Measurements from ENCODE around the gene OMA1.
"Not testable (repeated sequence)": the region's sequence is repeated elsewhere in the genome, so short reads cannot be mapped to it uniquely, and the experiment has no call there.

The OMA1 gene

GRCh38 chr1:58524353-58524945 lies 22.1 kb downstream of the OMA1 start:
- DNase-seq: no peak

GRCh38 chr1:58515794-58516401 lies 30.6 kb downstream of the OMA1 start:
- DNase-seq: peak; percentile 31

GRCh38 chr1:58513956-58514355 lies 32.6 kb downstream of the OMA1 start:
- no peak for DNase-seq

DNA sequence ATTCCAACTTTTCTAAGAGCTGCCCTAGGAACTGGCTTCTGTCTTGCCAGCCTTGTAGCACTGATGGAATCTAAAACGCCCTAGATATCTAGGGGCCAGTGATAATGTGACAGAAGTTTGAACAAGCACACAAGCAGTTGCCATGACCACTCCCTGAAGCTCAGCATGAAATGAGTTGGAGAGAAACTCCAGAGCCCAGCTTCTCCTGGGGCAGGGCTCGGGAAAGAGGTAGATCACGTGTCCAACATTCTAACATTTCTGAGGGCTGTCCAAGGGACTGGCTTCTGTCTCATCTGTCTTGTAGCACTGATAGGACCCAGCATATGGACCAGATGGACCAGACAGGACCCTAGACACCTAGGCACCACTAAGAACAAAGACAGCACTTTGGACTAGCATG lies 37.9 kb downstream of the OMA1 start:
- no peak for DNase-seq

GRCh38 chr1:58505286-58505685 lies 41.2 kb downstream of the OMA1 start:
- no peak for DNase-seq

DNA sequence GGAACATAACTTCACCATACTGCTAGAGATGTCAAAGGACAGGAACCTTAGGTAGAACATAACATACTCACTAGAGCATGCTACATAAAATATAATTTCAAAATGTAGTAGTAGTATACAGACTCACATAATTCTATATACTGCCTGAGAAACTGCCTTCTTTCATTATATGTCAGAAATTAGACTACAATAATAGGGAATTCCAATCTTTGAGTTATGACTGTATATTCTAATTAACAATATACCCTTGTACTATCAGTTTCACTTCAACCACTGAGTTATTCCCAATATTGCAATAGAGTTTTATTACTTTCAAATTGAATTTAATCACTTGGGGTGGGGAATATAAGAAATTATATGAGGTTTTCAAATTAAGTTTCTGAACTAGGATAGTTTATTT lies 44.0 kb downstream of the OMA1 start:
- DNase-seq: no peak

- no peak for DNase-seq
Observed at GRCh38 chr1:58500043-58500442, 46.5 kb downstream of the OMA1 start.

- no peak for DNase-seq
Observed at GRCh38 chr1:58497499-58497898, 49.0 kb downstream of the OMA1 start.

DNA sequence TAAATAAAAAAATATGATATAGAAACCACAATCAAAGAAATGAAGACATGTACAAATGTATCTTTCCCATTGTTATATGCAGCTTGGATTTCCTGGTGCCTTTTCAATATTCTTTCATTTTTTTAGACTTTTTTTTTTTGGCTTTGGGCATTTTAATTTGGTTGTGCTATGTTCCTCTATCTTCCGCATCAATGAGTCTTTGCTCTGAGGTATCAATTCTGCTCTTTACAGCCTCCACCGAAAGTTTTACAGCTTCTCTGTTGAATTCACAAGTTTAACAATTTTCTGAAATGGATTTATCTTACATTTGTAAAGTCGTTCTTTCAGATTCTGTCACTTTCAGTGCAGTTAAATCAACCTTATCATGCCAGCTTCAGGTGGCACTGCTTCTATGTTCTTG lies 50.5 kb downstream of the OMA1 start:
- no peak for DNase-seq

DNA sequence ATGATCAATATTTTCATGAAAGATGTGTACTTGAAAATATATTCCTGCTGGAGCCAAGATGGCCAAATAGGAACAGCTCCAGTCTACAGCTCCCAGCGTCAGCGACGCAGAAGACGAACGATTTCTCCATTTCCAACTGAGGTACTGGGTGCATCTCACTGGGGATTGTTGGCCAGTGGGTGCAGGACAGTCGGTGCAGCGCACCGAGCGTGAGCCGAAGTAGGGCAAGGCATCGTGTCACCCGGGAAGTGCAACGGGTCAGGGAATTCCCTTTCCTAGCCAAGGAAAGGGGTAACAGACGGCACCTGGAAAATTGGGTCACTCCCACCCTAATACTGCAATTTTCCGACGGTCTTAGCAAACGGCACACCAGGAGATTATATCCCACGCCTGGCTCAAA lies 57.6 kb downstream of the OMA1 start:
- DNase-seq: not testable (repeated sequence)

DNA sequence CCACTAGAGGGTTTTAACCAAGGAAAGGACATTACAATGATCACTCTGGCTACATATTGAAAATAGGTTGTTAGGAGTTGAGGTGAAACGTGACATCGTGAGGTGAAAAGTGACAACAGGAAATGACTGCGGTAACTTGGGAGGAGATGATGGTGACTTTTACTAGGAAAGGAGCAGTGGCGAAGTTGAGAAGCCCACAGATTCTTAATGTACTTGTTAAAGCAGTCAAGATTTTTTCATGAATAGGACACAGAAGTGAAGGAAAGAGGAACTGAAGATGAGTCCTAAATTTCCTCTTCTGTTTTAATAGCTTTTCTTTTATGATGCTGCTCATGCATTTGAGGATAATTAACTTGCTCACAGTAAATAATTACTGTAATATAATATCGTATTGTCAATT lies 59.5 kb downstream of the OMA1 start:
- DNase-seq: no peak

DNA sequence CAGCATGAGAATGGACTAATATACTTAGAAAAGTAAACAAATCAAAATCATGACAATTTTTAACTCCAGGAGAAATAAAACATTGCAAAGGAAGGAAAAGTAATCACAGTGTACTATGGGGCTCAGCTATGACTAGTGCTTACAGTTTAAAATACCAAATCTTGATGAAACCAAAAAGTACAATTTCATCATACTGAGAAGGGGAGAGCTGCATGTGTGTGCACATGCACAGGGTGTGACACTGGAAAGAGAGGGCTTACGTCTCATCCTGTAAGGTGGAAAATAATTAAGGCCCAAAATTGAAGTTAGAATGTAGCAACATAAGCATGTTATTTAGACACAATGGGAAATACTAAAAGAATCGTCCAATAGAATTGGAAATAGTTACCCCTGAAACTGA lies 64.6 kb downstream of the OMA1 start:
- DNase-seq: no peak

GRCh38 chr1:58480191-58480590 lies 66.3 kb downstream of the OMA1 start:
- no peak for DNase-seq

- no peak for DNase-seq
Observed at GRCh38 chr1:58477390-58477789, 69.1 kb downstream of the OMA1 start.

- no peak for DNase-seq
Observed at GRCh38 chr1:58476179-58476578, 70.3 kb downstream of the OMA1 start.

DNA sequence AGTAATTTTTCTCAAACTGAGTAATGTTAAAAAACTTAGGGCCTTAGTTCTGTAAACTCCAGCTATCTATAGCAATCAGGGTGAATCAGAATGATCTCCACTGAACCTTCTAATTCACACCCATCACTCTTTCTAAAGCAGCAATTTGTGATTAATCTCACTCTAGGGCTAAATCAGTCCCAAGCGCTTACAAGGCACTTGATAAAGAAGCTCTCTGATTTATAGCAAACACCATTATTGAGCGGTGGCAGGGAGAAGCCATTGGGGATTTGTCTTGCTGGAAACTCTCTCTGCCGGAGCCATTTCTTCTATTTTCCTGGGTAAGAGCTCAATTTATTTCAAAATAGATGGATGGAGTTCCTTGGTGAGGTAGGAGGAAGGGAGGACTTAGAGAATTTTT lies 77.0 kb downstream of the OMA1 start:
- DNase-seq: no peak

- no peak for DNase-seq
Observed at GRCh38 chr1:58469016-58469415, 77.5 kb downstream of the OMA1 start.

DNA sequence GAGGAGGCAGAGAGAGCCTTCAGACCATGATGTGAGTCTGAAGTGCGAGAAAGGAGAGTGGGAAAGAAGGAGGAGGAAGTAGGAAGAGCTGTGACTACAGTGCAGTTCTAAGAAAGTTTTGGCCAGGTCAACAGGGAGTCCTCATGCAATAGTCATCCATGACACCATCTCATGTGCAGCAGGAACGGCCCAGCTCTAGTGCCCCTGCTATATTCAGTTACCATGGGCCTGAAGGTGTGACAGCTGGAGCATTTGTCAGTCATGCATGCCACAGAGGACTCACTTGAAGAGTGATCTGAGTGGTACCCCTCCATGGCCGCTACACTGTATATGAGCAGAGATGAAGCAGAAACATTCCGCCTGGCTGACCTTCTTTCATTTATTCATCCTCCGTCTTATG lies 77.9 kb downstream of the OMA1 start:
- DNase-seq: no peak

DNA sequence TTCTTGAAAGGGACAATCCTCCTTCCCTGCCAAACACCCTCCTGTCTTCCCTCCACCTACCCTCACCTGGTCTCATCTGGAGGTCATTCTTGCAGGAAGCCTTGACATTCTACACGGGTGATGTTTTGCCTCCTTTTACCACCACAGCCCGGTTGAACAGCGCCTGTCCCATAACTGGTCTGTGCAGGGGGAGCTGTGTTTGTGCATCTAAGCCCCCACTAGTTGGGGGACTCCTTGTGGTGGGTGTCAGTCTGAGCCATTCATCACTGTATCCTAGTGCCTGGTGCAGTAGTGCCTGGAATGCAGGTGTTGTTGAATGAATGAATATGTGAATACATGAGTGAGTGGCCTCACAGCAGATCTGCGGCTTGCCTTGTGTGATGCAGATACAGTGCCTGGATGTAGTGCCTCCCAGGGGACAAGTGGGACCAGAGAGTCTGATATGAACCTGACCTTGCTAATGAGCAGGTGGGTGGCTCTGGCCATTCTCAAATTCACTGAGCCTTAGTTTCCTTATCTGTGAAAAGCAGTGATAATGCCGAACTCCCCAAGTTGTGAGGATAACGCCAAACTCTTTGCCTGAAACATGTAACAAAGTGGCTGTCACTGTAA lies 79.8 kb downstream of the OMA1 start:
- no peak for DNase-seq

DNA sequence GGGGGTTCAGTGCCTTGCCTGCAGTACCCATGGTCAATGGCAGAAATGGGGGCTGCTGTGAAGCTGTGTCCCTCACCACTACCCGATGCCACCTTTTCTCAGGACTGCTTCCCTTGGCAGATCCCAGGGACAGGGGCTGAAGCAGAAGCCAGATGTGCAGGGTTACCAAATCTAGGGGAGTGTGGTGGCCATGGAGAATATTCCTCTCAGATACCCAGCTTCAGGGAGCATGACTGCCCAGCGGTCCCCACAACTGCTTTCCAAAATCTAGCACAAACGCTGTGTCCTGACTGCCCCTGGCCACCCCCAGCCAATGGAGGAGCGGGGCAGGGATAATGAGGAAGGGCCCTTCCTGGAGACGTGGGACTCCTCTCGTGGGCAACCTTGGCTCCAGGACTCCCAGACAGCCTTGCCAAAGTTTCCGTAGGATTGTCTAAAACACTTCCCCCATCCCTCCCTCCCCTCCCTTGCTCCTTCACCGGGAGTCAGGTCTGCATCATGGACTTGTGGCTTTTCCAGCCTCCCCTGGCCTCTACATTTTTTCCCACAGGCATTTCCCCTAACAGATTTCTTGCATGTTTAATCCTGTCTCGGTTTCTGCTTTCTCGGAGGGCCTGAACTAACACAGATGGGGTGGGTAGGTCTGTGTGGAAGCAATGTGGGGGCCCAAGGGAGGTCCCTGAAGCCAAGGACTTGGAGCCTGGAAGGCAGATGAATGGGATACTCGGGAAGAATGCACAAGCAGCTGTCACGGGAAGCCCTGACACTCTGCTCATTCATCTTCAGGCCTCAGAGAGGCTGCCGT lies 80.5 kb downstream of the OMA1 start:
- no peak for DNase-seq

DNA sequence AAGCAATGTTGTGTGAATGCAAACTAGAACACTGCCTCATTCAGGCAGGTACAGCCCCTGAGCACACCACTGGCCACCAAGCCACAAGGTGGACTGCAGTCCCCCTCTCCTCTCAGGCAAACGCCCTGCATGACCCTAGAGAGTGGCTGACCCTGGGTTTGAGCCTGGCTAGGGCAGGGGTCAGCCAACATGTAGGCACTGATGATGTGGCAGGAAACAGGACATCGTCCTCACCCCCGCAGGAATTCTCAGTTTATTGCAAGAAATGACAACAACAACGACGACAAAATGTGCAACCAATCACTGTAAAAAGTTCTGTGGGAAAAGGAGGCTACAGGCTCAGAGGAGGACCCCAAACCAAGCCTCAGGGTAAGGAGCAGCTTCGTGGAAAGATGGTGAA lies 81.3 kb downstream of the OMA1 start:
- no peak for DNase-seq

- no peak for DNase-seq
Observed at GRCh38 chr1:58460469-58460868, 86.1 kb downstream of the OMA1 start.

DNA sequence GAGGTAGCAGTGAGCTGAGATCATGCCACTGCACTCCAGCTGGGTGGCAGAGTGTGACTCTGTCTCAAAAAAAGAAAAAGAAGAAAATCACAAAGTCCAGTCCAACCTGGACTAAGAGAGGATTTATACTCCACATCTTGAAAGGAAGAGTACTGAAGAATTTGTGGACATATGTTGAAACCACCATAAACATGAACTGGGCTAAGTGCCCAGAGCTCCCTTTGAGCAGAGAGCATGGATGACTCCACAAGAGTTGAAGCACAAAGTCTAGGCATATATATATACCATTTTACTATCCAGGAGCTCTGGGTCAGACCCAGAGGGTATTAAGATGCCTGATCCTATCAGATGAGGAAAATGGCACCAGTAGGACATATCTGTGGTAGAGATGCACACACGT lies 86.6 kb downstream of the OMA1 start:
- no peak for DNase-seq

- DNase-seq: no peak
Observed at GRCh38 chr1:58457023-58457635, 89.4 kb downstream of the OMA1 start.
